Measurements from ENCODE around the gene ACTN3.
"Not testable (repeated sequence)": the region's sequence is repeated elsewhere in the genome, so short reads cannot be mapped to it uniquely, and the experiment has no call there.

ACTN3 gene

GRCh38 chr11:66603072-66603471 lies 56.4 kb downstream of the ACTN3 start:
- DNase-seq: no peak

DNA sequence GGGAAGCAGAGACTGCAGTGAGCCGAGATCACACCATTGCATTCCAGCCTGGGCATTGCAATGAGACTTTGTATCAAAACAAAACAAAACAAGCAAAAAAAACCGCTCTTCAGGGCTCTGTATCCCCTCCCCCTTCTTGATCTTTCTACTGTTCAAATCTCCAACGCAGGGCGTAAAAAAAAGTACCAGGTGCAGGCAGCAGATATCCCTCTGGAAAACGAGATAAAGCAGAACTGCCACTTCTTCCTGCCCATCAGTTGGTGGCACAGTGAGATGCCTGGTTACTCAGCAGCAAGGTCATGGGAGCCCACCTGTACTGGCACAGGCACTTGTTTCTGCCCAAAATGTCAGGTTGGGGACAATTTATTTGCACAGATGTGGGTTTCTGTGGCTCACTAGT lies 57.5 kb downstream of the ACTN3 start:
- no peak for DNase-seq

GRCh38 chr11:66606608-66607007 lies 59.9 kb downstream of the ACTN3 start:
- not testable (repeated sequence) for DNase-seq

- peak; percentile 35 for DNase-seq
Observed at GRCh38 chr11:66607126-66607834, 60.6 kb downstream of the ACTN3 start.

DNA sequence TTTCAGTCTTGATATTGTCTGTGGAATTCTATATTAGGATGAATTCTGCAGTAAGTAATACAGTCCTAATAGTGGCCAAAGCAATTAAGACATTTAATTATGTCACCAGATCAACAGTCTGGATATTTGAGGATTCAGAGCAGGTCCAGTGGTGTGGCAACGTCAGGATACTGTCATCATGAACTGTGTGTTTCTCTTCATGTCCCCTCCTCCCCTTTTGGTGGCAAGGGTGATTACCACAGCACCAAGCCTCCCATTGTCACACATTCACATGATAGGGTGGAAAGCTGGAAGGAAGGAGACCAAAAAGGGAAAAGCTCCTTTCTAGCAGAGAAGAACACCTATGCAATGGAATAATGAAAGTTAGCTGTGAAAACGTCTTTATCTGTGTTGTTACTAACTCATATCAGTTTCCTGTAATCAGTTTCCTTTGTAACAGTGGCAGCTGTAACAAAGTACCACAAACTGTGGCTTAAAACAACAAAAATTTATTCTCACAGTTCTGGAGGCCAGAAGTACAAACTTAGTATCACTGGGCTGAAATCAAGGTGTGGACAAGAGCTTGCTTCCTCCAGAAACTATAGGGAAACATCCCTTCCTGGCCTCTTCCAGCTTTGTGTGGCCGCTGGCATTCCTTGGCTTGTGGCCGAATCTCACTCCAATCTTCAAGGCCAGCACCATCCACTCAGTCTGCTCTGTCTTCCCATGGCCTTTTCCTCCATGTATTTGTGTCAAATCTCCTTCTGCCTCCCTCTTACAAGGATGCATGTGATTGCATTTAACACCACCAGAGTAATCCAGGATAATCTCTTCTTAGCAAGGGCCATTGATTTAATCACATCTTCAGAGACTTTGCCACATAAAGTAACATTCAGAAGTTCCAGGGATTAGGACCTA lies 63.3 kb downstream of the ACTN3 start:
- DNase-seq: no peak

DNA sequence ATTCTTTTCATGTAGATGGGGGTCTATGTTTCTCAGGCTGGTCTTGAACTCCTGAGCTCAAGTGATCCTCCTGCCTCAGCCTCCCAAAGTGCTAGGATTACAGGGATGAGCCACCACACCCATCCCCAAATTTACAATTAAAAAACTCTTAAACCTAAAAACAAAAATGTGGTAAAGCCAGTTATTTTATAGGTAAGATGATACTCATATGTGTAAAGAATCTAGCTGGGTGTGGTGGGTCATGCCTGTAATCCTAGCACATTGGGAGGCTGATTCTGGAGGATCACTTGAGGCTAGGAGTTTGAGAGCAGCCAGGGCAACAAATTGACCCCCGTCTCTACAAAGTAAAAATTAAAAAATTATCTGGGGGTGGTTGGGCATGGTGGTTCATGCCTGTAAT lies 65.8 kb downstream of the ACTN3 start:
- DNase-seq: no peak
